Panc1 (cell line): ENCODE results near the gene MACROD1. TPM values are rescaled to one million over a fixed set of nuclear protein-coding genes. Genes with fewer than 3 reads are reported as not detected.

Experiments used
- ATAC-seq: fragments of 200-7000 bp; cut with Tn5 transposase; 2 replicates; pipeline ENCODE4 v1.9.1; 2020; ENCODE audit warnings: mild to moderate bottlenecking, moderate library complexity
- BruUV-seq: library from RNA; stranded (reverse); fragments of 400-500 nt; replicated peaks from 2 replicates; lab custom pipeline; 2021; lab: Mats Ljungman, UMichigan
- CTCF ChIA-PET: fragments of 300-600 bp; sonication (Branson Sonifier 250); formaldehyde crosslinking; loops from one replicate; lab custom pipeline; 2022; ENCODE audit warnings: antibody characterized with exemption; lab: Charles Lee
- POLR2A ChIA-PET: fragments of 300-600 bp; sonication (Branson Sonifier 250); formaldehyde crosslinking; loops from one replicate; lab custom pipeline; 2022; ENCODE audit warnings: antibody characterized with exemption; lab: Charles Lee
- DNase-seq: peaks from one replicate; pipeline ENCODE4 v3.0.0-alpha.2; 2010; ENCODE audit warnings: low read depth, low spot score
- H3K27ac ChIP-seq: 2 replicates; pipeline ENCODE4 v1.5.1; 2011; ENCODE audit warnings: mild to moderate bottlenecking, low read length, inconsistent platforms
- H3K27me3 ChIP-seq: fragments of 200-500 bp; sonication (Bioruptor generic); 2 replicates; pipeline ENCODE4 v1.6.0; 2014; ENCODE audit warnings: low read length, inconsistent platforms; ENCODE audit not compliant: control insufficient read depth, insufficient read depth
- H3K36me3 ChIP-seq: fragments of 200-500 bp; sonication (Bioruptor generic); 2 replicates; pipeline ENCODE4 v1.5.1; 2014; ENCODE audit warnings: inconsistent platforms, mild to moderate bottlenecking, low read length, moderate library complexity; ENCODE audit not compliant: control insufficient read depth, insufficient read depth
- H3K4me1 ChIP-seq: 2 replicates; pipeline ENCODE4 v1.5.1; 2011; ENCODE audit warnings: inconsistent platforms, mild to moderate bottlenecking, low read length, moderate library complexity; ENCODE audit not compliant: control insufficient read depth, insufficient read depth
- H3K4me3 ChIP-seq, 2 experiments: 2 replicates each; pipeline ENCODE4 v1.5.1; 2011 to 2012; ENCODE audit warnings: low read depth in 2 of 2, low read length in 2 of 2, mild to moderate bottlenecking in 2 of 2, inconsistent platforms in 1 of 2, moderate library complexity in 1 of 2
- H3K9me3 ChIP-seq: fragments of 200-500 bp; sonication (Bioruptor generic); 2 replicates; pipeline ENCODE4 v1.5.1; 2014; ENCODE audit warnings: low read depth, mild to moderate bottlenecking, inconsistent platforms, low read length, moderate library complexity; ENCODE audit not compliant: control insufficient read depth, insufficient read depth
- POLR2AphosphoS5 ChIP-seq: IDR thresholded peaks from 2 replicates; pipeline ENCODE4 v1.6.1; 2012; ENCODE audit warnings: mild to moderate bottlenecking, low read depth, low read length, moderate library complexity
- REST ChIP-seq, 2 experiments: IDR thresholded peaks; 2 replicates each; pipeline ENCODE4 v1.6.1; 2011 to 2012; ENCODE audit warnings: low read depth in 2 of 2, control low read depth in 1 of 2, low read length in 1 of 2, mild to moderate bottlenecking in 1 of 2, moderate library complexity in 1 of 2; ENCODE audit not compliant: insufficient read depth in 1 of 2
- SIN3A ChIP-seq: IDR thresholded peaks from 2 replicates; pipeline ENCODE4 v1.6.1; 2012; ENCODE audit warnings: low read depth, mild to moderate bottlenecking, low read length, moderate library complexity, borderline replicate concordance; ENCODE audit not compliant: insufficient read depth
- TCF7L2 ChIP-seq: IDR thresholded peaks from 2 replicates; pipeline ENCODE4 v1.6.1; 2011; ENCODE audit warnings: mild to moderate bottlenecking, low read depth, low read length, inconsistent platforms
- in situ Hi-C: cut with HindIII; loops from 2 replicates; pipeline ENCODE4 v1.10.0; 2016; ENCODE audit warnings: low sequenced_read_pairs, low pct_unique_long_range_greater_than_20kb
- intact Hi-C: fragments of 100-400 bp; cut with micrococcal nuclease; formaldehyde crosslinking; loops from one replicate; pipeline ENCODE4 v1.10.0; 2022; ENCODE audit not compliant: unreplicated experiment
- total RNA-seq: library from RNA; stranded (reverse); gene quantifications from one replicate; pipeline ENCODE4 v1.2.1, GENCODE V29; 2021; ENCODE audit not compliant: unreplicated experiment
- TF ChIP-seq, protein P1 (sequence below): fragments of 450-650 bp; IDR thresholded peaks from 2 replicates; pipeline ENCODE4 v1.5.1; 2017; ENCODE audit warnings: mild to moderate bottlenecking

The MACROD1 gene
- total RNA-seq, 1 experiment from 2014 or later = 16.8 TPM

GRCh38 chr11:64041846-64042245 lies 124.1 kb downstream of the MACROD1 start:
- no peaks in the 10 kb centered on the region for H3K36me3 ChIP-seq
- intact Hi-C loops = loop anchor here (2.0 kb wide), 1 partner anchor 105 kb away; no protein-coding TSS in a partner anchor
- in situ Hi-C loops = no loop called here
- peaks cover 1% of the 10 kb centered on the region for H3K4me1 ChIP-seq
- ChIA-PET CTCF (interaction anchor here (1.0 to 1.3 kb wide), 2 partner anchors 33 to 107 kb away, joined by 3 to 12 read pairs; no protein-coding TSS in a partner anchor), POLR2A (no interaction called here)
- BruUV-seq = no TSS peak
- H3K27ac ChIP-seq = no peak overlapping the region
- H3K27me3 ChIP-seq = no peaks in the 10 kb centered on the region
- DNase-seq (no peak), ATAC-seq (no peak)
- no peak overlapping the region for H3K4me3 ChIP-seq
- no peaks in the 10 kb centered on the region for H3K9me3 ChIP-seq
- TF ChIP-seq TCF7L2 = no peak
- TF ChIP-seq, protein P1, sequence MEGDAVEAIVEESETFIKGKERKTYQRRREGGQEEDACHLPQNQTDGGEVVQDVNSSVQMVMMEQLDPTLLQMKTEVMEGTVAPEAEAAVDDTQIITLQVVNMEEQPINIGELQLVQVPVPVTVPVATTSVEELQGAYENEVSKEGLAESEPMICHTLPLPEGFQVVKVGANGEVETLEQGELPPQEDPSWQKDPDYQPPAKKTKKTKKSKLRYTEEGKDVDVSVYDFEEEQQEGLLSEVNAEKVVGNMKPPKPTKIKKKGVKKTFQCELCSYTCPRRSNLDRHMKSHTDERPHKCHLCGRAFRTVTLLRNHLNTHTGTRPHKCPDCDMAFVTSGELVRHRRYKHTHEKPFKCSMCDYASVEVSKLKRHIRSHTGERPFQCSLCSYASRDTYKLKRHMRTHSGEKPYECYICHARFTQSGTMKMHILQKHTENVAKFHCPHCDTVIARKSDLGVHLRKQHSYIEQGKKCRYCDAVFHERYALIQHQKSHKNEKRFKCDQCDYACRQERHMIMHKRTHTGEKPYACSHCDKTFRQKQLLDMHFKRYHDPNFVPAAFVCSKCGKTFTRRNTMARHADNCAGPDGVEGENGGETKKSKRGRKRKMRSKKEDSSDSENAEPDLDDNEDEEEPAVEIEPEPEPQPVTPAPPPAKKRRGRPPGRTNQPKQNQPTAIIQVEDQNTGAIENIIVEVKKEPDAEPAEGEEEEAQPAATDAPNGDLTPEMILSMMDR = no peak
- no peak for TF ChIP-seq REST (IDR thresholded peaks at IDR 0.05; ENCODE audit: insufficient read depth in 1 of 2, low read depth in 2 of 2, low read length in 1 of 2)
- TF ChIP-seq SIN3A = no peak
- TF ChIP-seq POLR2AphosphoS5 = no peak

DNA sequence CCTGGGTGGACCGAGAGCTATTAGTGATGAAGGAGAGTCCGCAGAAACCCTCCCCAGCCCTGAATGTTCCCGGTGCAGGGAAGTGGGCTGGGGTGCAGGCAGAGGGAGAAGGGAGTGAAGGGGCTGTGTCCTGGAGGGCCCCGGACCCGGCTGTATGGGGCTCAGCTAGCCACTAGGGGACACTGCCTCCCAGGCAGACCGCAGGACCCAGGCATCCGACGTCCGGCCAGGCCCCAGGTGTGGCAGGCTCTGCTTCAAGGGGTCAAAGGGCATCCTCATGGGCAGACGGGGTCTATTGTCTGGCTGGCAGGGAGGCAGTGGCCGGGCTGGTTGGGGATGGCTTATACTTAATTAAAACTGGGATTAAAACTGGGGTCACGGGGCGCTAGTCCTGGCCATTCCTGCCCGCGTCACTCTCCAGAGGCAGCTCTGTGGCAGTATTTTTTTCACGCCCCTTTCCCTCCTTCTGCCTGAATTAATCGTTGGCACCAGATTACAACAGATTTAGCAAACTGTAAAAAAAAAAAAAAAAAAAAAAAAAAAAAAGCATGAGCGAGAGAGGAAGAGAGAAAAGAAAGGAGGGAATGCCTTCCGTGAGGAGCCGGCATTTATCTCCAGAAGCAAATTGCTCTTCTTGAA lies 125.1 kb downstream of the MACROD1 start:
- in situ Hi-C loops = no loop called here
- Histone ChIP-seq H3K4me1 (peaks cover 4% of the 10 kb centered on the region), H3K9me3 (no peaks in the 10 kb centered on the region)

More for the DNA sequence above, 125.1 kb downstream of the MACROD1 start:
- H3K4me3 ChIP-seq = no peak overlapping the region
- ATAC-seq (peak; percentile 62), DNase-seq (no peak)
- no TSS peak for BruUV-seq
- TF ChIP-seq, protein P1 = peak; percentile 89; the same call in 1 of the 2 replicates
- TF ChIP-seq SIN3A (no peak), TCF7L2 (no peak), POLR2AphosphoS5 (no peak)
- H3K27me3 ChIP-seq = no peaks in the 10 kb centered on the region
- H3K27ac ChIP-seq = no peak overlapping the region
- POLR2A ChIA-PET = interaction anchor here (0.6 kb wide), 1 partner anchor 91 kb away, joined by 3 read pairs; no protein-coding TSS in a partner anchor
- no peaks in the 10 kb centered on the region for H3K36me3 ChIP-seq
- intact Hi-C loops = loop anchor here (2.0 kb wide), 1 partner anchor 106 kb away; no protein-coding TSS in a partner anchor
- CTCF ChIA-PET = interaction anchor here (0.5 to 1.0 kb wide), 7 partner anchors 14 to 112 kb away, joined by 3 to 12 read pairs (median 3); no protein-coding TSS in a partner anchor
